Measurements from ENCODE around the gene LSM11.

Gene LSM11

GRCh38 chr5:157758706-157759105 lies 15.2 kb downstream of the LSM11 start:
- Histone ChIP-seq H3K9me3 (ENCODE audit: control insufficient read depth, low read length) (no peaks in the 10 kb centered on the region), H3K9ac (ENCODE audit: low read length) (no peak overlapping the region), H3K36me3 (ENCODE audit: control insufficient read depth, insufficient read depth, low read length) (no peaks in the 10 kb centered on the region), H3K27me3 (ENCODE audit: control insufficient read depth, insufficient read depth, low read length) (no peaks in the 10 kb centered on the region), H3K4me1 (ENCODE audit: control insufficient read depth, insufficient read depth, low read length) (no peaks in the 10 kb centered on the region), H3K4me3 (ENCODE audit: low read length) (no peak overlapping the region)

GRCh38 chr5:157761690-157762621 lies 18.4 kb downstream of the LSM11 start:
- no peaks in the 10 kb centered on the region for H3K27me3 ChIP-seq (ENCODE audit: control insufficient read depth, insufficient read depth, low read length)
- H3K36me3 ChIP-seq (ENCODE audit: control insufficient read depth, insufficient read depth, low read length) = no peaks in the 10 kb centered on the region
- H3K4me3 ChIP-seq (ENCODE audit: low read length) = no peak overlapping the region
- no peaks in the 10 kb centered on the region for H3K9me3 ChIP-seq (ENCODE audit: control insufficient read depth, low read length)
- no peak overlapping the region for H3K9ac ChIP-seq (ENCODE audit: low read length)
- no peaks in the 10 kb centered on the region for H3K4me1 ChIP-seq (ENCODE audit: control insufficient read depth, insufficient read depth, low read length)

- Histone ChIP-seq H3K27me3 (ENCODE audit: control insufficient read depth, insufficient read depth, low read length) (no peaks in the 10 kb centered on the region), H3K4me3 (ENCODE audit: low read length) (no peak overlapping the region), H3K4me1 (ENCODE audit: control insufficient read depth, insufficient read depth, low read length) (no peaks in the 10 kb centered on the region), H3K9ac (ENCODE audit: low read length) (no peak overlapping the region), H3K9me3 (ENCODE audit: control insufficient read depth, low read length) (no peaks in the 10 kb centered on the region), H3K36me3 (ENCODE audit: control insufficient read depth, insufficient read depth, low read length) (no peaks in the 10 kb centered on the region)
These were observed 21.0 kb downstream of the LSM11 start for GRCh38 chr5:157764531-157764930.

GRCh38 chr5:157766442-157766841 lies 22.9 kb downstream of the LSM11 start:
- Histone ChIP-seq H3K27me3 (ENCODE audit: control insufficient read depth, insufficient read depth, low read length) (no peaks in the 10 kb centered on the region), H3K9ac (ENCODE audit: low read length) (no peak overlapping the region), H3K36me3 (ENCODE audit: control insufficient read depth, insufficient read depth, low read length) (no peaks in the 10 kb centered on the region), H3K4me3 (ENCODE audit: low read length) (no peak overlapping the region), H3K4me1 (ENCODE audit: control insufficient read depth, insufficient read depth, low read length) (no peaks in the 10 kb centered on the region), H3K9me3 (ENCODE audit: control insufficient read depth, low read length) (no peaks in the 10 kb centered on the region)

- Histone ChIP-seq H3K9me3 (ENCODE audit: control insufficient read depth, low read length) (no peaks in the 10 kb centered on the region), H3K27me3 (ENCODE audit: control insufficient read depth, insufficient read depth, low read length) (no peaks in the 10 kb centered on the region), H3K9ac (ENCODE audit: low read length) (no peak overlapping the region), H3K4me1 (ENCODE audit: control insufficient read depth, insufficient read depth, low read length) (no peaks in the 10 kb centered on the region), H3K36me3 (ENCODE audit: control insufficient read depth, insufficient read depth, low read length) (no peaks in the 10 kb centered on the region), H3K4me3 (ENCODE audit: low read length) (no peak overlapping the region)
These were observed 23.4 kb downstream of the LSM11 start for GRCh38 chr5:157766902-157767301.

- H3K4me1 ChIP-seq (ENCODE audit: control insufficient read depth, insufficient read depth, low read length) = no peaks in the 10 kb centered on the region
- H3K9me3 ChIP-seq (ENCODE audit: control insufficient read depth, low read length) = no peaks in the 10 kb centered on the region
- H3K36me3 ChIP-seq (ENCODE audit: control insufficient read depth, insufficient read depth, low read length) = no peaks in the 10 kb centered on the region
- H3K9ac ChIP-seq (ENCODE audit: low read length) = no peak overlapping the region
- no peaks in the 10 kb centered on the region for H3K27me3 ChIP-seq (ENCODE audit: control insufficient read depth, insufficient read depth, low read length)
- H3K4me3 ChIP-seq (ENCODE audit: low read length) = no peak overlapping the region
These were observed 24.2 kb downstream of the LSM11 start for GRCh38 chr5:157767689-157768088.

GRCh38 chr5:157770665-157771064 lies 27.2 kb downstream of the LSM11 start:
- Histone ChIP-seq H3K4me3 (ENCODE audit: low read length) (no peak overlapping the region), H3K36me3 (ENCODE audit: control insufficient read depth, insufficient read depth, low read length) (no peaks in the 10 kb centered on the region), H3K27me3 (ENCODE audit: control insufficient read depth, insufficient read depth, low read length) (no peaks in the 10 kb centered on the region), H3K4me1 (ENCODE audit: control insufficient read depth, insufficient read depth, low read length) (no peaks in the 10 kb centered on the region), H3K9me3 (ENCODE audit: control insufficient read depth, low read length) (no peaks in the 10 kb centered on the region), H3K9ac (ENCODE audit: low read length) (no peak overlapping the region)

- no peaks in the 10 kb centered on the region for H3K4me1 ChIP-seq (ENCODE audit: control insufficient read depth, insufficient read depth, low read length)
- no peak overlapping the region for H3K4me3 ChIP-seq (ENCODE audit: low read length)
- H3K9me3 ChIP-seq (ENCODE audit: control insufficient read depth, low read length) = no peaks in the 10 kb centered on the region
- no peak overlapping the region for H3K9ac ChIP-seq (ENCODE audit: low read length)
- H3K27me3 ChIP-seq (ENCODE audit: control insufficient read depth, insufficient read depth, low read length) = no peaks in the 10 kb centered on the region
- H3K36me3 ChIP-seq (ENCODE audit: control insufficient read depth, insufficient read depth, low read length) = no peaks in the 10 kb centered on the region
These were observed 28.6 kb downstream of the LSM11 start for GRCh38 chr5:157772127-157772526.

GRCh38 chr5:157778121-157778805 lies 34.8 kb downstream of the LSM11 start:
- no peak overlapping the region for H3K9ac ChIP-seq (ENCODE audit: low read length)
- no peaks in the 10 kb centered on the region for H3K4me1 ChIP-seq (ENCODE audit: control insufficient read depth, insufficient read depth, low read length)
- no peaks in the 10 kb centered on the region for H3K36me3 ChIP-seq (ENCODE audit: control insufficient read depth, insufficient read depth, low read length)
- H3K4me3 ChIP-seq (ENCODE audit: low read length) = no peak overlapping the region
- no peaks in the 10 kb centered on the region for H3K27me3 ChIP-seq (ENCODE audit: control insufficient read depth, insufficient read depth, low read length)
- no peaks in the 10 kb centered on the region for H3K9me3 ChIP-seq (ENCODE audit: control insufficient read depth, low read length)

- Histone ChIP-seq H3K9me3 (ENCODE audit: control insufficient read depth, low read length) (no peaks in the 10 kb centered on the region), H3K4me3 (ENCODE audit: low read length) (no peak overlapping the region), H3K9ac (ENCODE audit: low read length) (no peak overlapping the region), H3K36me3 (ENCODE audit: control insufficient read depth, insufficient read depth, low read length) (no peaks in the 10 kb centered on the region), H3K4me1 (ENCODE audit: control insufficient read depth, insufficient read depth, low read length) (no peaks in the 10 kb centered on the region), H3K27me3 (ENCODE audit: control insufficient read depth, insufficient read depth, low read length) (no peaks in the 10 kb centered on the region)
These were observed 35.7 kb downstream of the LSM11 start for GRCh38 chr5:157779221-157779620.

- H3K4me3 ChIP-seq (ENCODE audit: low read length) = no peak overlapping the region
- H3K27me3 ChIP-seq (ENCODE audit: control insufficient read depth, insufficient read depth, low read length) = no peaks in the 10 kb centered on the region
- peaks cover 8% of the 10 kb centered on the region for H3K36me3 ChIP-seq (ENCODE audit: control insufficient read depth, insufficient read depth, low read length)
- no peaks in the 10 kb centered on the region for H3K9me3 ChIP-seq (ENCODE audit: control insufficient read depth, low read length)
- peaks cover 11% of the 10 kb centered on the region for H3K4me1 ChIP-seq (ENCODE audit: control insufficient read depth, insufficient read depth, low read length)
- H3K9ac ChIP-seq (ENCODE audit: low read length) = no peak overlapping the region
These were observed 42.3 kb downstream of the LSM11 start for GRCh38 chr5:157785801-157786200.

GRCh38 chr5:157793301-157793700 lies 49.8 kb downstream of the LSM11 start:
- Histone ChIP-seq H3K9me3 (ENCODE audit: control insufficient read depth, low read length) (no peaks in the 10 kb centered on the region), H3K4me3 (ENCODE audit: low read length) (no peak overlapping the region), H3K9ac (ENCODE audit: low read length) (no peak overlapping the region), H3K27me3 (ENCODE audit: control insufficient read depth, insufficient read depth, low read length) (no peaks in the 10 kb centered on the region), H3K4me1 (ENCODE audit: control insufficient read depth, insufficient read depth, low read length) (no peaks in the 10 kb centered on the region), H3K36me3 (ENCODE audit: control insufficient read depth, insufficient read depth, low read length) (no peaks in the 10 kb centered on the region)

Data from mucosa of stomach (tissue), 1 donor.